ENCODE measurements around the gene UTF1. TPM values are rescaled to one million over a fixed set of nuclear protein-coding genes. Genes with fewer than 3 reads are reported as not detected.

The UTF1 gene
- total and polyA plus RNA-seq, 2 donors (not counting 1 experiment from before 2014, with no cell fraction given), result 0.10 to 0.25 TPM

- H3K9me3 Mint-ChIP-seq (ENCODE audit: insufficient read depth), result no peaks in the 10 kb centered on the region
- Histone ChIP-seq H3K79me2 (ENCODE audit: control insufficient read depth, insufficient read depth, low read length) (no peaks in the 10 kb centered on the region), H3K9me3 (ENCODE audit: control extremely low read depth in 1 of 3, control insufficient read depth in 2 of 3, insufficient read depth in 1 of 3, low read length in 2 of 3) (peaks cover 0 to 12% (median 1%) of the 10 kb centered on the region in 3 donors), H4K20me1 (ENCODE audit: control insufficient read depth, insufficient read depth, low read length, poor library complexity, severe bottlenecking) (no peaks in the 10 kb centered on the region), H3K4me2 (replicated peaks; ENCODE audit: low read depth, low read length, poor library complexity, severe bottlenecking) (no peak overlapping the region), H3K9ac (ENCODE audit: low read length) (no peak overlapping the region), H2AFZ (ENCODE audit: insufficient read depth, low read depth, low read length, poor library complexity, severe bottlenecking) (no peak overlapping the region), H3K27me3 (replicated peaks in 1 of 4; ENCODE audit: control extremely low read depth in 1 of 4, control insufficient read depth in 3 of 4, insufficient read depth in 4 of 4, low read length in 3 of 4) (no peaks in the 10 kb centered on the region), H3K36me3 (replicated peaks in 1 of 2; ENCODE audit: control extremely low read depth in 1 of 2, control insufficient read depth in 1 of 2, extremely low read depth in 1 of 2, insufficient read depth in 2 of 2, low read length in 1 of 2) (no peaks in the 10 kb centered on the region), H3K4me3 (ENCODE audit: control extremely low read depth in 1 of 5, extremely low read depth in 1 of 5, insufficient read depth in 1 of 5, low read depth in 2 of 5, low read length in 4 of 5) (no peak overlapping the region), H3K4me1 (ENCODE audit: control insufficient read depth in 2 of 2, insufficient read depth in 2 of 2, low read length in 2 of 2) (no peaks in the 10 kb centered on the region), H3K27ac (ENCODE audit: low read length in 2 of 2) (no peak overlapping the region)
- no peak overlapping the region for H3K4me3 Mint-ChIP-seq
- DNase-seq (no peak), ATAC-seq (ENCODE audit: low read depth) (no peak)
- no peak for TF ChIP-seq EZH2 (IDR thresholded peaks at IDR 0.05; ENCODE audit: borderline replicate concordance, insufficient read depth, low read depth, low read length, poor library complexity, severe bottlenecking)
- H3K27ac Mint-ChIP-seq, result no peak overlapping the region
- no peaks in the 10 kb centered on the region for H3K4me1 Mint-ChIP-seq
- ChIA-PET POLR2A (no interaction called here), CTCF (no interaction called here)
- 91% methylated on average over 22 of the region's 22 CpGs for WGBS (ENCODE audit: insufficient coverage)
- intact Hi-C loops (cut with micrococcal nuclease), result no loop called here
- H3K27me3 Mint-ChIP-seq, result no peaks in the 10 kb centered on the region
Observed at GRCh38 chr10:133189256-133189655, 40.8 kb upstream of the UTF1 start.

- Histone ChIP-seq H2AFZ (ENCODE audit: insufficient read depth, low read depth, low read length, poor library complexity, severe bottlenecking) (no peak overlapping the region), H4K20me1 (ENCODE audit: control insufficient read depth, insufficient read depth, low read length, poor library complexity, severe bottlenecking) (no peaks in the 10 kb centered on the region), H3K4me2 (replicated peaks; ENCODE audit: low read depth, low read length, poor library complexity, severe bottlenecking) (no peak overlapping the region), H3K36me3 (replicated peaks in 1 of 2; ENCODE audit: control extremely low read depth in 1 of 2, control insufficient read depth in 1 of 2, extremely low read depth in 1 of 2, insufficient read depth in 2 of 2, low read length in 1 of 2) (no peaks in the 10 kb centered on the region), H3K4me1 (ENCODE audit: control insufficient read depth in 2 of 2, insufficient read depth in 2 of 2, low read length in 2 of 2) (no peaks in the 10 kb centered on the region), H3K4me3 (ENCODE audit: control extremely low read depth in 1 of 5, extremely low read depth in 1 of 5, insufficient read depth in 1 of 5, low read depth in 2 of 5, low read length in 4 of 5) (no peak overlapping the region), H3K27ac (ENCODE audit: low read length in 2 of 2) (no peak overlapping the region), H3K9ac (ENCODE audit: low read length) (no peak overlapping the region), H3K9me3 (ENCODE audit: control extremely low read depth in 1 of 3, control insufficient read depth in 2 of 3, insufficient read depth in 1 of 3, low read length in 2 of 3) (peaks cover 0 to 7% (median 1%) of the 10 kb centered on the region in 3 donors), H3K27me3 (replicated peaks in 1 of 4; ENCODE audit: control extremely low read depth in 1 of 4, control insufficient read depth in 3 of 4, insufficient read depth in 4 of 4, low read length in 3 of 4) (no peaks in the 10 kb centered on the region), H3K79me2 (ENCODE audit: control insufficient read depth, insufficient read depth, low read length) (no peaks in the 10 kb centered on the region)
- H3K27ac Mint-ChIP-seq, result no peak overlapping the region
- POLR2A ChIA-PET, result no interaction called here
- H3K4me3 Mint-ChIP-seq, result no peak overlapping the region
- CTCF ChIA-PET, result no interaction called here
- WGBS (ENCODE audit: insufficient coverage), result 84% methylated on average over 5 of the region's 14 CpGs
- ATAC-seq (ENCODE audit: low read depth) (no peak), DNase-seq (no peak)
- no peak for TF ChIP-seq EZH2 (IDR thresholded peaks at IDR 0.05; ENCODE audit: borderline replicate concordance, insufficient read depth, low read depth, low read length, poor library complexity, severe bottlenecking)
- TF ChIP-seq, protein P1, sequence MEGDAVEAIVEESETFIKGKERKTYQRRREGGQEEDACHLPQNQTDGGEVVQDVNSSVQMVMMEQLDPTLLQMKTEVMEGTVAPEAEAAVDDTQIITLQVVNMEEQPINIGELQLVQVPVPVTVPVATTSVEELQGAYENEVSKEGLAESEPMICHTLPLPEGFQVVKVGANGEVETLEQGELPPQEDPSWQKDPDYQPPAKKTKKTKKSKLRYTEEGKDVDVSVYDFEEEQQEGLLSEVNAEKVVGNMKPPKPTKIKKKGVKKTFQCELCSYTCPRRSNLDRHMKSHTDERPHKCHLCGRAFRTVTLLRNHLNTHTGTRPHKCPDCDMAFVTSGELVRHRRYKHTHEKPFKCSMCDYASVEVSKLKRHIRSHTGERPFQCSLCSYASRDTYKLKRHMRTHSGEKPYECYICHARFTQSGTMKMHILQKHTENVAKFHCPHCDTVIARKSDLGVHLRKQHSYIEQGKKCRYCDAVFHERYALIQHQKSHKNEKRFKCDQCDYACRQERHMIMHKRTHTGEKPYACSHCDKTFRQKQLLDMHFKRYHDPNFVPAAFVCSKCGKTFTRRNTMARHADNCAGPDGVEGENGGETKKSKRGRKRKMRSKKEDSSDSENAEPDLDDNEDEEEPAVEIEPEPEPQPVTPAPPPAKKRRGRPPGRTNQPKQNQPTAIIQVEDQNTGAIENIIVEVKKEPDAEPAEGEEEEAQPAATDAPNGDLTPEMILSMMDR (IDR thresholded peaks at IDR 0.05), result no peak
- H3K9me3 Mint-ChIP-seq (ENCODE audit: insufficient read depth), result no peaks in the 10 kb centered on the region
- H3K27me3 Mint-ChIP-seq, result no peaks in the 10 kb centered on the region
- intact Hi-C loops (cut with micrococcal nuclease), result no loop called here
- H3K4me1 Mint-ChIP-seq, result no peaks in the 10 kb centered on the region
Observed at GRCh38 chr10:133189726-133190125, 40.3 kb upstream of the UTF1 start.
